K562 (cell line): Measurements from ENCODE around the gene LY6G6C. TPM values are rescaled to one million over a fixed set of nuclear protein-coding genes. Genes with fewer than 3 reads are reported as not detected.

Experiments used
- ADNP ChIP-seq: fragments of 200-800 bp; sonication (Bioruptor generic); IDR thresholded peaks from 2 replicates; pipeline ENCODE4 v1.6.1; 2016; ENCODE audit warnings: missing genetic modification characterization, missing compliant biosample characterization
- ETS2 ChIP-seq: IDR thresholded peaks from 2 replicates; pipeline ENCODE4 v1.6.1; 2016; ENCODE audit warnings: borderline replicate concordance, missing genetic modification characterization, mild to moderate bottlenecking, moderate library complexity, missing compliant biosample characterization; ENCODE audit not compliant: poor library complexity, severe bottlenecking
- MED1 ChIP-seq: sonication (generic); formaldehyde crosslinking; IDR thresholded peaks from 2 replicates; pipeline ENCODE4 v1.8.1; 2023; ENCODE audit warnings: missing genetic modification reagents, borderline replicate concordance
- NCOA4 ChIP-seq: fragments of 450-650 bp; IDR thresholded peaks from 2 replicates; pipeline ENCODE4 v1.6.1; 2018; ENCODE audit warnings: mild to moderate bottlenecking; ENCODE audit not compliant: partially characterized antibody
- PHB2 ChIP-seq: fragments of 450-650 bp; IDR thresholded peaks from 2 replicates; pipeline ENCODE4 v1.6.1; 2017; ENCODE audit warnings: low read depth
- RBFOX2 ChIP-seq: fragments of 200-400 bp; formaldehyde crosslinking; IDR thresholded peaks from 2 replicates; pipeline ENCODE4 v1.6.1; 2017; ENCODE audit warnings: low read depth, mild to moderate bottlenecking, low read length, moderate library complexity
- TBL1XR1 ChIP-seq, 2 experiments: IDR thresholded peaks; 2 replicates each; pipeline ENCODE4 v1.6.1; 2012; ENCODE audit warnings: improper control_type of control experiment in 2 of 2, low read length in 2 of 2, mild to moderate bottlenecking in 1 of 2
- TEAD1 ChIP-seq, 2 experiments: fragments of 450-650 bp in 1 of 2; sonication (generic) in 1 of 2; formaldehyde crosslinking; IDR thresholded peaks; 2 replicates each; pipeline versions ENCODE4 v1.4.0 to v1.8.0; 2020 to 2022; ENCODE audit warnings: mild to moderate bottlenecking in 2 of 2, missing genetic modification reagents in 1 of 2
- ZBTB11 ChIP-seq, 3 experiments: fragments of 200-800 bp in 1 of 3; fragments of 250-450 bp in 1 of 3; fragments of 450-650 bp in 1 of 3; sonication (Bioruptor Pico) in 1 of 3; sonication (Bioruptor generic) in 1 of 3; formaldehyde crosslinking in 1 of 3; IDR thresholded peaks; 2 replicates each; pipeline versions ENCODE4 v1.6.1 to v1.8.0; 2016 to 2022; ENCODE audit warnings: mild to moderate bottlenecking in 2 of 3, missing genetic modification characterization in 2 of 3, missing compliant biosample characterization in 1 of 3, moderate library complexity in 1 of 3
- ZBTB8A ChIP-seq: fragments of 450-650 bp; IDR thresholded peaks from 2 replicates; pipeline ENCODE4 v1.6.1; 2018; ENCODE audit warnings: mild to moderate bottlenecking, moderate library complexity; ENCODE audit not compliant: partially characterized antibody
- ZNF24 ChIP-seq: fragments of 450-650 bp; IDR thresholded peaks from 2 replicates; pipeline ENCODE4 v1.6.1; 2016
- ZNF280B ChIP-seq: fragments of 250-450 bp; sonication (Bioruptor Pico); IDR thresholded peaks from 2 replicates; pipeline ENCODE4 v1.5.1; 2021; ENCODE audit warnings: mild to moderate bottlenecking
- polyA plus RNA-seq, 8 experiments: library from polyadenylated mRNA; depleted of rRNA in 4 of 8; stranded (reverse) in 5 of 8; unstranded in 3 of 8; fragments of >200 nt; fragmentation: Nextera tagmentation in 2 of 8; fragmentation: Illumina TruSeq in 1 of 8; extraction: Ambion mirVana in 2 of 8; extraction: Trizol in 1 of 8; gene quantifications; 2 replicates each; pipeline versions ENCODE4 v1.2.1 to v1.2.3, GENCODE V29; 2011 to 2014; ENCODE audit warnings: inconsistent platforms in 1 of 8, missing spikeins in 1 of 8
- total RNA-seq, 7 experiments: library from RNA; depleted of rRNA in 6 of 7; stranded (reverse); fragments of >200 nt in 6 of 7; fragmentation: Illumina TruSeq in 2 of 7; extraction: Trizol in 2 of 7; gene quantifications; 2 replicates each; pipeline versions ENCODE4 v1.2.1 to v1.2.3, GENCODE V29; 2011 to 2021; ENCODE audit warnings: low replicate concordance in 1 of 7
- TF ChIP-seq, protein P1 (sequence below): sonication (generic); formaldehyde crosslinking; IDR thresholded peaks from 2 replicates; pipeline ENCODE4 v1.8.0; 2022; ENCODE audit warnings: mild to moderate bottlenecking, missing genetic modification reagents, borderline replicate concordance
- TF ChIP-seq, protein P2 (sequence below): sonication (generic); formaldehyde crosslinking; IDR thresholded peaks from 2 replicates; pipeline ENCODE4 v1.8.0; 2022; ENCODE audit warnings: missing genetic modification reagents, mild to moderate bottlenecking, moderate library complexity, borderline replicate concordance
- TF ChIP-seq, protein P3 (sequence below): fragments of 250-450 bp; sonication (Bioruptor Pico); IDR thresholded peaks from 2 replicates; pipeline ENCODE4 v1.8.0; 2021; ENCODE audit warnings: moderate library complexity, mild to moderate bottlenecking, inconsistent platforms

Gene LY6G6C
- total and polyA plus RNA-seq, 9 of the 15 experiments (the other 6 are each of a cell fraction or from before 2014, with no cell fraction given) = 0.06 to 0.20 TPM; not detected in 7

DNA sequence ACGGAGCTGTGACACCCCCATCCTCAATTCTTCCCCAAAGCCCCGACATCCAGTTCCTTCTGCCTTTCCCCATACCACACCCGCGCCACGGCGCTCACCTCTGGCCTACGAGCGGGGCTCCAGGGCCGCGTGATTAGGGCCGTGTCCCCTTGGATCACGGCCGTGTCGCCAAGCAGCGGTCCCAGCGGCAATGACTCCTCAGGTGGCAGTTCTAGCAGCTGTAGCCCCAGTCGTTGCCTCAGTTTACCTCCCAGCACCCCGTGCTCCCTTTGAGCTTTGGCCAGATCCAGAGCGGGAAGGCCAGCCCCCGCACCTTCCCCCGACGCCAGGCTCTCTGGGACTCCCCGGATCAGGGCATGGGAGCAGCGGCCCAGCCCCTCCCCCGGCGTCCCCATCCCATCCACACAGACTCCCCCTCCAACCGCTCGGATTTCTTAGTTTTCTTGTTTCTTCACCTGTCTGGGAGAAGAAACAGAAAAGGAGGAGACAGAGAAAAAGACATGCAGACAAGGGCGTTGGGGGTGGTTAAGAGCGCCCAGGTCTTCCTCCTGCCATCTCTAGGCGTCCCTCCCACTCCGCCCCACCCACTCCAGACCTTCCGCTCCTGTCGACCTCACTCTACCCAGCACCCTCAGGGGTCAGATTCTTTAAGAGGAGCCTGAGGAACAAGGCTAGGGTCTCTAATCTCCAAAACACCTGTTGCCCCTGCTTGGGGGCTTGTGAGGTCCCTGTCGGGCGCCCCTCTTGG is 7.4 kb upstream of the LY6G6C start, which contains the start of gene DDAH2 (continued):
- TF ChIP-seq, protein P1, sequence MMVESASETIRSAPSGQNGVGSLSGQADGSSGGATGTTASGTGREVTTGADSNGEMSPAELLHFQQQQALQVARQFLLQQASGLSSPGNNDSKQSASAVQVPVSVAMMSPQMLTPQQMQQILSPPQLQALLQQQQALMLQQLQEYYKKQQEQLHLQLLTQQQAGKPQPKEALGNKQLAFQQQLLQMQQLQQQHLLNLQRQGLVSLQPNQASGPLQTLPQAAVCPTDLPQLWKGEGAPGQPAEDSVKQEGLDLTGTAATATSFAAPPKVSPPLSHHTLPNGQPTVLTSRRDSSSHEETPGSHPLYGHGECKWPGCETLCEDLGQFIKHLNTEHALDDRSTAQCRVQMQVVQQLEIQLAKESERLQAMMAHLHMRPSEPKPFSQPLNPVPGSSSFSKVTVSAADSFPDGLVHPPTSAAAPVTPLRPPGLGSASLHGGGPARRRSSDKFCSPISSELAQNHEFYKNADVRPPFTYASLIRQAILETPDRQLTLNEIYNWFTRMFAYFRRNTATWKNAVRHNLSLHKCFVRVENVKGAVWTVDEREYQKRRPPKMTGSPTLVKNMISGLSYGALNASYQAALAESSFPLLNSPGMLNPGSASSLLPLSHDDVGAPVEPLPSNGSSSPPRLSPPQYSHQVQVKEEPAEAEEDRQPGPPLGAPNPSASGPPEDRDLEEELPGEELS (CRISPR knock-in tag) = 0 out of 2 replicates have a peak, but pooled peaks have one; percentile 81
- no peak for TF ChIP-seq PHB2
- no peak for TF ChIP-seq ETS2
- no peak for TF ChIP-seq ZBTB8A
- peak in 1 of 3 experiments; percentile 54; a peak in 2 of 6 replicates for TF ChIP-seq ZBTB11 (CRISPR knock-in tag; IDR thresholded peaks at IDR 0.05)
- TF ChIP-seq, protein P2, sequence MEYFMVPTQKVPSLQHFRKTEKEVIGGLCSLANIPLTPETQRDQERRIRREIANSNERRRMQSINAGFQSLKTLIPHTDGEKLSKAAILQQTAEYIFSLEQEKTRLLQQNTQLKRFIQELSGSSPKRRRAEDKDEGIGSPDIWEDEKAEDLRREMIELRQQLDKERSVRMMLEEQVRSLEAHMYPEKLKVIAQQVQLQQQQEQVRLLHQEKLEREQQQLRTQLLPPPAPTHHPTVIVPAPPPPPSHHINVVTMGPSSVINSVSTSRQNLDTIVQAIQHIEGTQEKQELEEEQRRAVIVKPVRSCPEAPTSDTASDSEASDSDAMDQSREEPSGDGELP = no peak
- no peak for TF ChIP-seq MED1 (CRISPR knock-in tag)
- no peak for TF ChIP-seq ZNF280B
- peak; percentile 73 for TF ChIP-seq RBFOX2
- no peak for TF ChIP-seq ZNF24
- TF ChIP-seq, protein P3, sequence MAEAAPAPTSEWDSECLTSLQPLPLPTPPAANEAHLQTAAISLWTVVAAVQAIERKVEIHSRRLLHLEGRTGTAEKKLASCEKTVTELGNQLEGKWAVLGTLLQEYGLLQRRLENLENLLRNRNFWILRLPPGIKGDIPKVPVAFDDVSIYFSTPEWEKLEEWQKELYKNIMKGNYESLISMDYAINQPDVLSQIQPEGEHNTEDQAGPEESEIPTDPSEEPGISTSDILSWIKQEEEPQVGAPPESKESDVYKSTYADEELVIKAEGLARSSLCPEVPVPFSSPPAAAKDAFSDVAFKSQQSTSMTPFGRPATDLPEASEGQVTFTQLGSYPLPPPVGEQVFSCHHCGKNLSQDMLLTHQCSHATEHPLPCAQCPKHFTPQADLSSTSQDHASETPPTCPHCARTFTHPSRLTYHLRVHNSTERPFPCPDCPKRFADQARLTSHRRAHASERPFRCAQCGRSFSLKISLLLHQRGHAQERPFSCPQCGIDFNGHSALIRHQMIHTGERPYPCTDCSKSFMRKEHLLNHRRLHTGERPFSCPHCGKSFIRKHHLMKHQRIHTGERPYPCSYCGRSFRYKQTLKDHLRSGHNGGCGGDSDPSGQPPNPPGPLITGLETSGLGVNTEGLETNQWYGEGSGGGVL (CRISPR knock-in tag) = no peak
- TF ChIP-seq NCOA4 = no peak
- no peak for TF ChIP-seq TBL1XR1 (IDR thresholded peaks at IDR 0.05; ENCODE audit: low read length in 2 of 2)
- TF ChIP-seq TEAD1 (CRISPR knock-in tag; IDR thresholded peaks at IDR 0.05) = no peak
- no peak for TF ChIP-seq ADNP (tag)
